Smooth muscle cell of the brain vasculature (primary cell): ENCODE measurements around the gene CCDC69.
"Not testable (repeated sequence)": the region's sequence is repeated elsewhere in the genome, so short reads cannot be mapped to it uniquely, and the experiment has no call there.

Experiments
- DNase-seq: peaks from one replicate; pipeline ENCODE4 v3.0.0-alpha.2; 2012; ENCODE audit warnings: low read depth, low spot score

Gene CCDC69

GRCh38 chr5:151192626-151193025 lies 31.3 kb downstream of the CCDC69 start:
- DNase-seq: no peak

GRCh38 chr5:151191661-151192060 lies 32.2 kb downstream of the CCDC69 start:
- DNase-seq: no peak

GRCh38 chr5:151189151-151189550 lies 34.7 kb downstream of the CCDC69 start:
- DNase-seq: no peak

GRCh38 chr5:151186538-151186937 lies 37.4 kb downstream of the CCDC69 start:
- no peak for DNase-seq

GRCh38 chr5:151186052-151186451 lies 37.8 kb downstream of the CCDC69 start:
- no peak for DNase-seq

- no peak for DNase-seq
These were observed 39.4 kb downstream of the CCDC69 start for GRCh38 chr5:151184316-151185042.

- DNase-seq: no peak
These were observed 40.2 kb downstream of the CCDC69 start for GRCh38 chr5:151183456-151184245.

- no peak for DNase-seq
These were observed 40.9 kb downstream of the CCDC69 start for GRCh38 chr5:151182976-151183375.

GRCh38 chr5:151182524-151182900 lies 41.4 kb downstream of the CCDC69 start:
- no peak for DNase-seq

- no peak for DNase-seq
These were observed 41.9 kb downstream of the CCDC69 start for GRCh38 chr5:151181818-151182523.

- no peak for DNase-seq
These were observed 43.6 kb downstream of the CCDC69 start for GRCh38 chr5:151180291-151180690.

GRCh38 chr5:151179489-151179840 lies 44.4 kb downstream of the CCDC69 start:
- no peak for DNase-seq

GRCh38 chr5:151178777-151179488 lies 45.0 kb downstream of the CCDC69 start:
- no peak for DNase-seq

GRCh38 chr5:151178372-151178771 lies 45.5 kb downstream of the CCDC69 start:
- DNase-seq: no peak

- not testable (repeated sequence) for DNase-seq
These were observed 47.6 kb downstream of the CCDC69 start for GRCh38 chr5:151176268-151176667.

- no peak for DNase-seq
These were observed 49.2 kb downstream of the CCDC69 start for GRCh38 chr5:151174612-151175101.

- no peak for DNase-seq
These were observed 49.9 kb downstream of the CCDC69 start for GRCh38 chr5:151173711-151174611.

GRCh38 chr5:151171529-151171928 lies 52.4 kb downstream of the CCDC69 start:
- no peak for DNase-seq

GRCh38 chr5:151168602-151169344 lies 55.1 kb downstream of the CCDC69 start:
- no peak for DNase-seq

- no peak for DNase-seq
These were observed 56.9 kb downstream of the CCDC69 start for GRCh38 chr5:151167022-151167421.
